GM12878 (cell line): ENCODE measurements around the gene LACRT. TPM values are rescaled to one million over a fixed set of nuclear protein-coding genes. Genes with fewer than 3 reads are reported as not detected.

Experiments
- ATAC-seq: fragments of 200-7000 bp; cut with Tn5 transposase; 3 replicates; pipeline ENCODE4 v1.9.1; 2020; ENCODE audit warnings: mild to moderate bottlenecking, moderate library complexity
- BruUV-seq: library from RNA; stranded (reverse); fragments of 400-500 nt; replicated peaks from 2 replicates; lab custom pipeline; 2021; lab: Mats Ljungman, UMichigan
- CTCF ChIA-PET: fragments of 300-600 bp; sonication (Branson Sonifier 250); formaldehyde crosslinking; extraction: SDS; loops from one replicate; lab custom pipeline; 2021; ENCODE audit warnings: inconsistent platforms; lab: Yijun Ruan, JAX
- POLR2A ChIA-PET: fragments of 350-600 bp; formaldehyde crosslinking; extraction: SDS; loops from one replicate; lab custom pipeline; 2021; ENCODE audit warnings: inconsistent platforms; lab: Charles Lee
- RAD21 ChIA-PET: fragments of 300-600 bp; sonication (Branson Sonifier 250); formaldehyde crosslinking; loops from one replicate; lab custom pipeline; 2023; ENCODE audit warnings: antibody characterized with exemption; ENCODE audit not compliant: unreplicated experiment; lab: Charles Lee
- SMC1A ChIA-PET: fragments of 300-600 bp; sonication (Branson Sonifier 250); formaldehyde crosslinking; loops from one replicate; lab custom pipeline; 2023; ENCODE audit not compliant: unreplicated experiment, uncharacterized antibody; lab: Charles Lee
- DNase-seq: peaks from one replicate; pipeline ENCODE4 v3.0.0-alpha.2; 2011; ENCODE audit warnings: low read depth, low spot score
- FAIRE-seq: peaks from 3 replicates; lab custom pipeline; 2011; peaks lifted over from hg19 to GRCh38; lab: Jason Lieb, UNC
- H2AFZ ChIP-seq: 2 replicates; pipeline ENCODE4 v1.6.0; 2011; ENCODE audit warnings: low read depth, low read length, control low read depth; ENCODE audit not compliant: control insufficient read depth
- H3K27ac ChIP-seq: 2 replicates; pipeline ENCODE4 v1.5.1; 2011; ENCODE audit warnings: control low read depth; ENCODE audit not compliant: control insufficient read depth, insufficient read depth
- H3K27me3 ChIP-seq, 2 experiments: replicated peaks in 1 of 2; 2 replicates each; pipeline versions ENCODE4 v1.6.0 to v1.6.1; 2011; ENCODE audit warnings: low read length in 1 of 2; ENCODE audit not compliant: control insufficient read depth in 2 of 2, insufficient read depth in 2 of 2
- H3K36me3 ChIP-seq, 2 experiments: 2 replicates each; pipeline ENCODE4 v1.5.1; 2011; ENCODE audit warnings: low read length in 1 of 2; ENCODE audit not compliant: control insufficient read depth in 2 of 2, insufficient read depth in 2 of 2
- H3K4me1 ChIP-seq: 2 replicates; pipeline ENCODE4 v1.6.1; 2011; ENCODE audit warnings: mild to moderate bottlenecking, low read length, moderate library complexity, mixed read lengths; ENCODE audit not compliant: control insufficient read depth, insufficient read depth
- H3K4me2 ChIP-seq: 2 replicates; pipeline ENCODE4 v1.6.0; 2011; ENCODE audit warnings: control low read depth; ENCODE audit not compliant: control insufficient read depth, insufficient read depth
- H3K4me3 ChIP-seq: fragments of 200-600 bp; sonication (generic); 2 replicates; pipeline ENCODE4 v1.5.1; 2016
- H3K79me2 ChIP-seq: 2 replicates; pipeline ENCODE4 v1.6.0; 2011; ENCODE audit warnings: low read length; ENCODE audit not compliant: control insufficient read depth, insufficient read depth
- H3K9ac ChIP-seq: 2 replicates; pipeline ENCODE4 v1.8.0; 2011; ENCODE audit warnings: low read length, control low read depth, mixed read lengths; ENCODE audit not compliant: control insufficient read depth, insufficient read depth
- H3K9me3 ChIP-seq: replicated peaks from 3 replicates; pipeline ENCODE4 v1.5.1; 2011; ENCODE audit warnings: mild to moderate bottlenecking, low read length; ENCODE audit not compliant: control insufficient read depth, insufficient read depth
- H4K20me1 ChIP-seq: 2 replicates; pipeline ENCODE4 v1.6.0; 2011; ENCODE audit not compliant: control insufficient read depth, insufficient read depth
- BMI1 ChIP-seq: fragments of 450-650 bp; IDR thresholded peaks from 2 replicates; pipeline ENCODE4 v1.6.1; 2016; ENCODE audit warnings: mild to moderate bottlenecking, moderate library complexity, borderline replicate concordance
- CHD4 ChIP-seq: fragments of 200-600 bp; sonication (generic); IDR thresholded peaks from 2 replicates; pipeline ENCODE4 v1.6.1; 2016; ENCODE audit warnings: mild to moderate bottlenecking
- E2F8 ChIP-seq: fragments of 450-650 bp; IDR thresholded peaks from 2 replicates; pipeline ENCODE4 v1.6.1; 2018; ENCODE audit warnings: mild to moderate bottlenecking, low read depth, moderate library complexity; ENCODE audit not compliant: partially characterized antibody
- ELK1 ChIP-seq: IDR thresholded peaks from 2 replicates; pipeline ENCODE4 v1.6.1; 2012; ENCODE audit warnings: low read depth, low read length, improper control_type of control experiment
- GABPA ChIP-seq: IDR thresholded peaks from 2 replicates; pipeline ENCODE4 v1.6.1; 2014; ENCODE audit warnings: antibody characterized with exemption, low read depth, mild to moderate bottlenecking, inconsistent platforms
- IKZF2 ChIP-seq, 2 experiments: fragments of 450-650 bp; IDR thresholded peaks; 2 replicates each; pipeline ENCODE4 v1.6.1; 2017; ENCODE audit warnings: mild to moderate bottlenecking in 2 of 2, moderate library complexity in 2 of 2
- JUNB ChIP-seq: IDR thresholded peaks from 2 replicates; pipeline ENCODE4 v1.6.1; 2016; ENCODE audit warnings: antibody characterized with exemption, mild to moderate bottlenecking
- MTA3 ChIP-seq: IDR thresholded peaks from 2 replicates; pipeline ENCODE4 v1.6.1; 2012; ENCODE audit warnings: low read length, inconsistent platforms, borderline replicate concordance
- NBN ChIP-seq: fragments of 450-650 bp; IDR thresholded peaks from 2 replicates; pipeline ENCODE4 v1.6.1; 2016
- POLR2AphosphoS2 ChIP-seq: IDR thresholded peaks from 2 replicates; pipeline ENCODE4 v1.6.1; 2011; ENCODE audit warnings: low read depth, mild to moderate bottlenecking, low read length, improper control_type of control experiment, moderate library complexity
- RCOR1 ChIP-seq: conservative IDR thresholded peaks from 2 replicates; pipeline ENCODE4 v1.6.1; 2012; ENCODE audit warnings: low read depth, low read length, improper control_type of control experiment
- SPI1 ChIP-seq: IDR thresholded peaks from 2 replicates; pipeline ENCODE4 v1.6.1; 2011; ENCODE audit warnings: low read depth, mild to moderate bottlenecking, low read length, moderate library complexity, borderline replicate concordance; ENCODE audit not compliant: insufficient read depth
- TCF3 ChIP-seq: IDR thresholded peaks from 2 replicates; pipeline ENCODE4 v1.6.1; 2012; ENCODE audit warnings: low read depth, mild to moderate bottlenecking, low read length, borderline replicate concordance; ENCODE audit not compliant: insufficient read depth
- ZNF274 ChIP-seq: IDR thresholded peaks from one replicate; pipeline ENCODE4 v1.8.0; 2011; ENCODE audit not compliant: insufficient read length, insufficient read depth
- WGBS: methylation state at CpG from one replicate; pipeline ENCODE4 v1.1.6; 2016; ENCODE audit warnings: low lambda C conversion rate; ENCODE audit not compliant: insufficient replicate concordance, insufficient coverage; ENCODE audit errors: missing lambda C conversion rate; 5-methylcytosine and 5-hydroxymethylcytosine counted together
- in situ Hi-C: fragments of 300-500 bp; cut with MboI; formaldehyde crosslinking; loops from 9 replicates; pipeline ENCODE4 v1.14.3; 2018; ENCODE audit warnings: mixed read lengths
- intact Hi-C: fragments of 100-400 bp; cut with micrococcal nuclease; formaldehyde crosslinking; loops from one replicate; pipeline ENCODE4 v1.14.2; 2022; ENCODE audit not compliant: unreplicated experiment
- polyA plus RNA-seq, 11 experiments: library from polyadenylated mRNA; depleted of rRNA in 4 of 11; unstranded in 6 of 11; stranded (reverse) in 5 of 11; fragments of >200 nt; fragmentation: Nextera tagmentation in 4 of 11; fragmentation: Illumina TruSeq in 1 of 11; extraction: Ambion mirVana in 4 of 11; extraction: Trizol in 1 of 11; gene quantifications; 1 replicate in 1 of 11; 2 replicates in 10 of 11; pipeline versions ENCODE4 v1.2.1 to v1.2.3, GENCODE V29; 2011 to 2016; ENCODE audit warnings: inconsistent platforms in 2 of 11, missing spikeins in 2 of 11, low read depth in 1 of 11
- total RNA-seq, 4 experiments: library from RNA; depleted of rRNA in 3 of 4; stranded (reverse); fragments of >200 nt in 3 of 4; fragmentation: Illumina TruSeq in 1 of 4; extraction: Trizol in 1 of 4; gene quantifications; 2 replicates each; pipeline versions ENCODE4 v1.2.1 to v1.2.3, GENCODE V29; 2013 to 2021

LACRT gene
- total and polyA plus RNA-seq, 10 of the 15 experiments (the other 5 are each of a cell fraction or from before 2014, with no cell fraction given), result not detected

GRCh38 chr12:54616933-54617680 lies 17.6 kb downstream of the LACRT start:
- peak; percentile 23; the same call in 2 of the 3 replicates for ATAC-seq
- RAD21 ChIA-PET, result no interaction called here
- Histone ChIP-seq H3K27me3 (peaks cover 0 to 8% of the 10 kb centered on the region in 2 experiments; a peak in 1 of 4 replicates), H3K36me3 (no peaks in the 10 kb centered on the region), H3K4me1 (no peaks in the 10 kb centered on the region), H3K4me2 (no peak overlapping the region), H3K27ac (no peak overlapping the region), H3K9ac (no peak overlapping the region), H2AFZ (no peak overlapping the region), H3K9me3 (no peaks in the 10 kb centered on the region), H3K4me3 (no peak overlapping the region), H3K79me2 (no peaks in the 10 kb centered on the region), H4K20me1 (no peaks in the 10 kb centered on the region)
- in situ Hi-C loops, result no loop called here
- TF ChIP-seq ELK1, result no peak
- TF ChIP-seq MTA3, result no peak
- peak; percentile 38; the same call in 1 of the 2 replicates for TF ChIP-seq SPI1
- intact Hi-C loops, result no loop called here
- POLR2A ChIA-PET, result no interaction called here
- BruUV-seq, result no TSS peak
- CTCF ChIA-PET, result no interaction called here
- no peak for FAIRE-seq
- no peak for DNase-seq
- SMC1A ChIA-PET, result no interaction called here
- WGBS, result 11% methylated on average over 6 of the region's 6 CpGs

GRCh38 chr12:54612225-54612750 lies 22.4 kb downstream of the LACRT start:
- SMC1A ChIA-PET, result no interaction called here
- no peaks in the 10 kb centered on the region for H3K79me2 ChIP-seq
- 8% methylated on average over 1 of the region's 1 CpG for WGBS
- no peaks in the 10 kb centered on the region for H4K20me1 ChIP-seq
- no peak overlapping the region for H3K27ac ChIP-seq
- no peaks in the 10 kb centered on the region for H3K36me3 ChIP-seq
- no peak overlapping the region for H3K4me2 ChIP-seq
- CTCF ChIA-PET, result interaction anchor here (1.4 kb wide), 1 partner anchor 10 kb away, joined by 4 read pairs; no protein-coding TSS in a partner anchor
- no peak overlapping the region for H3K9ac ChIP-seq
- no peaks in the 10 kb centered on the region for H3K4me1 ChIP-seq
- H2AFZ ChIP-seq, result no peak overlapping the region
- in situ Hi-C loops (no loop called here), intact Hi-C loops (no loop called here)
- no peaks in the 10 kb centered on the region for H3K9me3 ChIP-seq
- H3K4me3 ChIP-seq, result no peak overlapping the region
- RAD21 ChIA-PET, result no interaction called here
- FAIRE-seq (no peak), DNase-seq (no peak), ATAC-seq (no peak)
- POLR2A ChIA-PET, result no interaction called here
- H3K27me3 ChIP-seq, result peaks cover 3 to 8% of the 10 kb centered on the region in 2 experiments; a peak in 2 of 4 replicates
- no TSS peak for BruUV-seq
- no peak for TF ChIP-seq ZNF274
- no peak for TF ChIP-seq JUNB
- TF ChIP-seq NBN, result no peak
- TF ChIP-seq RCOR1, result no peak
- TF ChIP-seq IKZF2 (IDR thresholded peaks at IDR 0.05), result no peak
- TF ChIP-seq POLR2AphosphoS2, result no peak
- no peak for TF ChIP-seq TCF3
- TF ChIP-seq E2F8, result no peak
- no peak for TF ChIP-seq BMI1
- TF ChIP-seq GABPA, result no peak
- TF ChIP-seq CHD4, result no peak
